ENCODE measurements around the gene CMKLR1.

DNA sequence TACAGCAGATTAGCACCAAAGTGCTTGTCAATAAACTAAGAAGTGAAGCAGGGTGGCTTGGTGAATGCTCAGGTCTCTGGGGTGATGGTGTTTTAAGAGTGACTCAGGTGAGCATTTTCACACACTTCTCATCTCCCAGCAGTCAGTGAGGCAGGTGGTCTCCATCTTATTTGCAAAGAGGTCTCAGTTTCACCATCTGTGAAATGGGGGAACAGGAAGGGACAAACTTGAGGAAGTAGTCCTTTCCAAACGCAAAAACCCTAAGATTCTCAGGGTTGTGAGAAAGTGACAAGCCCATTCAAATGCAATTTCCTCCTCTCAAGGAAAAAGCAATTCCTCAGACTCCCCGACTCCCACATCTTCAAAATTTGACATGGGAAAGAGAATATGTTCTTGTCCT is 54.1 kb downstream of the CMKLR1 start:
- TF ChIP-seq, protein P1, sequence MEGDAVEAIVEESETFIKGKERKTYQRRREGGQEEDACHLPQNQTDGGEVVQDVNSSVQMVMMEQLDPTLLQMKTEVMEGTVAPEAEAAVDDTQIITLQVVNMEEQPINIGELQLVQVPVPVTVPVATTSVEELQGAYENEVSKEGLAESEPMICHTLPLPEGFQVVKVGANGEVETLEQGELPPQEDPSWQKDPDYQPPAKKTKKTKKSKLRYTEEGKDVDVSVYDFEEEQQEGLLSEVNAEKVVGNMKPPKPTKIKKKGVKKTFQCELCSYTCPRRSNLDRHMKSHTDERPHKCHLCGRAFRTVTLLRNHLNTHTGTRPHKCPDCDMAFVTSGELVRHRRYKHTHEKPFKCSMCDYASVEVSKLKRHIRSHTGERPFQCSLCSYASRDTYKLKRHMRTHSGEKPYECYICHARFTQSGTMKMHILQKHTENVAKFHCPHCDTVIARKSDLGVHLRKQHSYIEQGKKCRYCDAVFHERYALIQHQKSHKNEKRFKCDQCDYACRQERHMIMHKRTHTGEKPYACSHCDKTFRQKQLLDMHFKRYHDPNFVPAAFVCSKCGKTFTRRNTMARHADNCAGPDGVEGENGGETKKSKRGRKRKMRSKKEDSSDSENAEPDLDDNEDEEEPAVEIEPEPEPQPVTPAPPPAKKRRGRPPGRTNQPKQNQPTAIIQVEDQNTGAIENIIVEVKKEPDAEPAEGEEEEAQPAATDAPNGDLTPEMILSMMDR (IDR thresholded peaks at IDR 0.05 in 2 of 3, conservative IDR thresholded peaks at IDR 0.05 in 1 of 3; ENCODE audit: borderline replicate concordance in 1 of 3, insufficient read depth in 1 of 3, low read depth in 2 of 3, low read length in 2 of 3): no peak
- TF ChIP-seq JUND (IDR thresholded peaks at IDR 0.05) (no peak), POLR2A (IDR thresholded peaks at IDR 0.05; ENCODE audit: borderline replicate concordance, extremely low read depth, insufficient read depth, insufficient read length) (no peak), SP1 (IDR thresholded peaks at IDR 0.05; ENCODE audit: low read depth) (no peak), YY1 (IDR thresholded peaks at IDR 0.05; ENCODE audit: extremely low read depth, insufficient replicate concordance, low read depth, low read length) (no peak)
